ENCODE measurements around the gene PCBD2. TPM values are rescaled to one million over a fixed set of nuclear protein-coding genes. Genes with fewer than 3 reads are reported as not detected.
A peak's percentile ranks its signal among the peaks of the same experiment; 100 is the strongest.
"Not testable (repeated sequence)": the region's sequence is repeated elsewhere in the genome, so short reads cannot be mapped to it uniquely, and the experiment has no call there.

PCBD2 gene
- total RNA-seq, 1 donor from 2014 or later, result 25.1 TPM

DNA sequence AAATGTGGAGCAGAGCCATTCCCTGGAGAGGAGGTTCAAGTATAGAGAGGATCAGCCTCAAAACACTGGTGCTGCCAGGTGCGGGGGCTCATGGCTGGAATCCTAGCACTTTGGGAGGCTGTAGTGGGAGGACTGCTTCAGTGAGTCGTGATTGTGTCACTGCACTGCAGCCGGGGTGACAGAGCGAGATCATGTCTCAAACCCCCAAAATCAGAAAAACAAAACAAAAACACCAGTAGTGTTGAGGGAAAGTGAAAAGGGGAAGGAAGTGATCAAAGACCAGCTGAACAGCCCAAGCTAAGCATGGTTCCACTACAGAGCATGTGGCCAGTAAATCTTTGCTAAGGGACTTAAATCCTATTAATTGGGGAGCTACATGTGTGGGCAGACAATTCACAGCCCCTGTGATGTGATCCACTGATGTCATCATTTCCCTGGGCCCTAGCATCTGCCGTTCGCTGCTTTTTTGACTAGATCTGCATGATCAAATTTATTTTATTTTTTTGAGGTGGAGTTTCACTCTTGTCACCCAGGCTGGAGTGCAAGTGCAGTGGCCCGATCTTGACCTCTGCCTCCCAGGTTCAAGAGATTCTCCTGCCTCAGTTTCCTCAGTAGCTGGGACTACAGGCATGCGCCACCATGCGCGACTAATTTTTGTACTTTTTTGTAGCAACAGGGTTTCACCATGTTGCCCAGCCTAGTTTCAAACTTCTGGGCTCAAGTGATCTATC lies 2.7 kb upstream of the PCBD2 start:
- DNase-seq (no peak), ATAC-seq (no peak)
- intact Hi-C loops (cut with micrococcal nuclease), result no loop called here

GRCh38 chr5:134905246-134905996 lies 490 bp downstream of the PCBD2 start:
- DNase-seq (no peak), ATAC-seq (peak; percentile 65)
- intact Hi-C loops (cut with micrococcal nuclease), result no loop called here

- intact Hi-C loops (cut with micrococcal nuclease), result no loop called here
- DNase-seq (no peak), ATAC-seq (no peak)
Observed at GRCh38 chr5:134906811-134907210, 1.9 kb downstream of the PCBD2 start.

DNA sequence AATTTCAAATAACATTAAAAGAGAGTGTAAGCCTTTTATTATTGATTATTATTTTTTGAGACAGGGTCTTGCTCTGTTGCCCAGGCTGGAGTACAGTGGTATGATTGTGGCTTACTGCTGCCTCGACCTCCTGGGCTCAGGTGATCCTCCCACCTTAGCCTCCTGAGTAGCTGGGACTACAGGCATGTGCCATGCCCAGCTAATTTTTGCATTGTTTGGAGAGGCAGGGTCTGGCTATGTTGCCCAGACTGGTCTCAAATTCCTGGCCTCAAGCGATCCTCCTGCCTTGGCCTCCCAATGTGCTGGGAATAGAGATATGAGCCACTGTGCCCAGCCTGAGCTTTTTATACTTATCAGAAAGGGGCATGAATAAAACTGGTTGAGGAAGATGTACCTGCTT lies 5.8 kb downstream of the PCBD2 start:
- intact Hi-C loops (cut with micrococcal nuclease); ATAC-seq; DNase-seq: not testable (repeated sequence)

DNA sequence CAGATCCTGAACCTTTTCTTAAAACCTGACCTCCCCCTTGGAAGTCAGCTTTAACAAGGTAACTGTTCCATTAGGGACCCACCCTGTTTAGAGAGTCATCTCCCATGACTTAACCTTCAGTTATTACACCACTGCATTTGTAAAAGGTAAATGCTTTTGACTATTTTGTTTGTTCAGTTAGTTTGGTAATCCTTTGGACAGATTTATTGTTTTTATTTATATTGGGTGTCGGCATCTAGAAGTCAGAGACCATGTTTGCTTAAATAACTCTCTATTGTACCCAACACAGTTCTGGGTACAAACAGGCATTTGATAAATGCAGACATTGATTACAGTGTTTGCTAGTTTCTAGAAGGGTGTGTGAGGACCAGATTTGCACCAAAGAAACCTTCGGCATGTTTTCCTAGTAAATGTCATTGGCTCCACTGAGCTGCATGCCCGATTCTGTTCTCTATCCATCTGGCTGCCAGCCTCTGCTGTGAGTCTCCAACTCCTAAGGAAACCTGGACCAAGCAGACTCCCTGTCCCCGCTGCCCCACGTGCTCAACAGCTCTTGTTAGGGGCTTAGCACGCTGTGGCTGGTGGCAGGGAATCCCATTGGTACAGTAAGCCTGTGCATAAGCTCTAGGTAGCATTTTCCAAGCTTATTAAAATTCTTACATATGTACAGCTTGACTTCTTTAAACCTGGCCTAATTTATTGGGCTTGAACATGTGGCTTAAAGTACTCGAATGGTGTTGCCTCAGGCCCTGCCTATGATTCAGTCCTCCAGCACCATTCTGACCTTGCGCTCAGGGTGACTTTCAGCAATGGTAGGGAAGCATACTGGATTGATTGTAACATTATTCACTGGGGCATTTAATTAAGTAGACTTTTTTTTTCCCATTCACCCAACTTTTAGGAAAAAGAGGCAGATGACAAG lies 6.6 kb downstream of the PCBD2 start:
- no peak for DNase-seq
- intact Hi-C loops (cut with micrococcal nuclease), result no loop called here
- ATAC-seq, result no peak

DNA sequence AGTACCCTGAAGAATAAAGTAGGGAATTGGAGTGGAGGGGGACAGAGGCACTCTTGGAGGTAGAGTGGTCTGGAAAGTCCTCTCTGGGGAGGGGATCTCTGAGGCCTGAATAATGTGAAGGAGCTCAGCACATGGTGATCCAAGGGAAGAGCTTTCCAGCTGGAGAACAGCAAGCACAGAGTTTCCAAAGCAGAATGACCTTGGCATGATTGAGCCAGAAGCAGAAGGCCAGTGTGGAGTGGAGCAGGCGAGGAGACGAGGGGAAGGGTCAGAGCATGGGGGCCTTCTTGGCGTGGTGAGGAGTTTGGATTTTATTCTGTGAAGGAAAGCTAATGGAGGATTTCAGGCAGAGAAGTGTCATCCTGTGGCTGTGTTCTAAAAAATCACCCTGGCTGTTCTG lies 8.3 kb downstream of the PCBD2 start:
- ATAC-seq, result peak; percentile 70
- intact Hi-C loops (cut with micrococcal nuclease), result no loop called here
- DNase-seq, result no peak

- no peak for ATAC-seq
- intact Hi-C loops (cut with micrococcal nuclease), result no loop called here
Observed at GRCh38 chr5:134913795-134914194, 8.9 kb downstream of the PCBD2 start.

DNA sequence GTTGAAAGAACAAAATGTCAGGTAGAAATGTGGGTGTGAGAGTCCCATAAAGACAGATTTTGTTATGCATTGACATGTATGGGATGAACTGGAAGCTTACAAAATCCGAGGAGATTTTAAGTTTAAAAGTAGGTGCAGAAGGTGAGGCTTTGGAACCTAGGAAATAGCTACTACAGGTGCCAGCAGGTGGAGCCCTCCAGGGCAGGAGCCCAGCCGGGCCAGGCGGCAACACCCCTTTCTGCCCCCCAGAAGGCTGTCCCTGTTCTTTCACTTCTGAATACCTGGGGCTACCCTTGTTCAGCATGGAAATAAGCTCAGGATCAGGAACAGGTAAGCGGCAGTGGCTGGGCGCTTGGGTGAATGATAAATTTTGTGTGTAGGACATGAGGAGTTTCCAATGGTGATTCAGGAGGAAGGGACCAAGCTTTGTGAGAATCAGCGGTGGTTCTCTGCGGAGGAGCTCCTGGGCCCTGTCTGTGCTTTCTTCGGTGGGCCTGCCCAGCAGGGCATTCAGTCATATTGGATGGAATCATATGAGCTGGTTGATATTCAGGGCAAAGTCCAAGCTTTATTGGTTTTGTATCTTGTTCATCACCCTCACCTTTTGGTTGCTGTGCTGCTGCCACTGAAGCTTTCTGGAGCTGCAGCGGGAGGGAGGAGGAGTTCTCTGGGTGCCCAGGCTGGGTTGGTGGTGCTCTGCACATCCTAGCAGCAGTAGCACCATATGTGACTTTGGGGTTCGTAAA lies 12.3 kb downstream of the PCBD2 start:
- ATAC-seq, result no peak
- intact Hi-C loops (cut with micrococcal nuclease), result no loop called here
- DNase-seq, result no peak

More at GRCh38 chr5:134913795-134914194, 8.9 kb downstream of the PCBD2 start:
- no peak for DNase-seq

DNA sequence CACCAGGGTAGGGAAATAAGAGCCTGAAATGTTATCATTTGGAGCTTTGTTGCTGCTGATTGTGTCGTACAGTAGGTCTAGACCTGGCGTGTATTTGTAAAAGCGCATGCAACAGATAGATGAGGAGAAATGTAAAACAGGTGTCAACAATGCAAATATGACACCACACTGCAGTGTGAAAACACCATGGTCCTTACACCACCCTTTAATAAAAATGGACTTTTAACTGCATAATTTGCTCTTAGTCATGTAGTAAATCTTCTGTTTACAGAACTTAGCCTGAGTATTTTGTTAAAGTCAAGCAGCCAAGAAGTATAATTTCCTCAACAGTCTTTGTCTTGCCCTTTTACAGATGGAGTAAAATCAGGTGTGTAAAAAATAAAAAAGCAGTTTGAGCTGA lies 13.9 kb downstream of the PCBD2 start:
- DNase-seq (no peak), ATAC-seq (no peak)
- intact Hi-C loops (cut with micrococcal nuclease), result no loop called here

DNA sequence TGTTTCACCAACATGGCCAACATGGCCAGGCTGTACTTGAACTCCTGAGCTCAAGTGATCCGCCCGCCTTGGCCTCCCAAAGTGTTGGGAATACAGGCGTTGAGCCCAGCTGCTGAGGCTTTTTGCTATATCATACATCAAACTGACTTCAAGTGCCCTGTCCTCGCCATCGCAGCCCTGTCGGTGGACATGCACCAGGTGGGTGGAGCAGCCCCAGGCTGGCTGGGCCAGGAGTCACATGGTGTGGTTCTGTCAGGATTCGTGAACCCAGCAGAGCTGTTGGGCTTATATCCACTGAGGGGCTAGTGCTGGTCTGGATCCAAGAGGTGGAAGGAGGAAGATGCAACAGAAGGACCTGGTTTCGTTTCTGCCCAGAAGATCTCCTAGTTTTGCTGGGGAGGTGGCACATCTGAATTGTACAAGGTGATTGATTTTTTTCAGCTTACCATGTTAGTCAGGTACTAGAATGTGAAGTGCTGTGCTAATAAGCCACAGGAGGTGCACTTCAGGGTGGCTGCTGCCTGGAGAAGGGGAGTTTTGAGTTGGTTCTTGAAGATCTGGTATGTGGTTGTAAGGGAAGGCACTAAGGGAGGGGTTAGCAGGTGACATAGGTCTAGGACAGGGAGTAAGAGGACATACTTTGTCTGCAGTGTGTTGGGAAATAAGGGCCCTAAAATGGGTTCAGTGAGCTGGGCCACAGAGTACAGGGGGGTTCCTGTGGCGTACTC lies 16.1 kb downstream of the PCBD2 start:
- intact Hi-C loops (cut with micrococcal nuclease), result no loop called here
- no peak for ATAC-seq

GRCh38 chr5:134932508-134932907 lies 27.6 kb downstream of the PCBD2 start:
- intact Hi-C loops (cut with micrococcal nuclease), result no loop called here
- no peak for ATAC-seq
- DNase-seq, result no peak

More for the DNA sequence above, 16.1 kb downstream of the PCBD2 start:
- DNase-seq, result no peak

- intact Hi-C loops (cut with micrococcal nuclease), result no loop called here
- DNase-seq (no peak), ATAC-seq (no peak)
Observed at GRCh38 chr5:134934202-134934601, 29.3 kb downstream of the PCBD2 start.

DNA sequence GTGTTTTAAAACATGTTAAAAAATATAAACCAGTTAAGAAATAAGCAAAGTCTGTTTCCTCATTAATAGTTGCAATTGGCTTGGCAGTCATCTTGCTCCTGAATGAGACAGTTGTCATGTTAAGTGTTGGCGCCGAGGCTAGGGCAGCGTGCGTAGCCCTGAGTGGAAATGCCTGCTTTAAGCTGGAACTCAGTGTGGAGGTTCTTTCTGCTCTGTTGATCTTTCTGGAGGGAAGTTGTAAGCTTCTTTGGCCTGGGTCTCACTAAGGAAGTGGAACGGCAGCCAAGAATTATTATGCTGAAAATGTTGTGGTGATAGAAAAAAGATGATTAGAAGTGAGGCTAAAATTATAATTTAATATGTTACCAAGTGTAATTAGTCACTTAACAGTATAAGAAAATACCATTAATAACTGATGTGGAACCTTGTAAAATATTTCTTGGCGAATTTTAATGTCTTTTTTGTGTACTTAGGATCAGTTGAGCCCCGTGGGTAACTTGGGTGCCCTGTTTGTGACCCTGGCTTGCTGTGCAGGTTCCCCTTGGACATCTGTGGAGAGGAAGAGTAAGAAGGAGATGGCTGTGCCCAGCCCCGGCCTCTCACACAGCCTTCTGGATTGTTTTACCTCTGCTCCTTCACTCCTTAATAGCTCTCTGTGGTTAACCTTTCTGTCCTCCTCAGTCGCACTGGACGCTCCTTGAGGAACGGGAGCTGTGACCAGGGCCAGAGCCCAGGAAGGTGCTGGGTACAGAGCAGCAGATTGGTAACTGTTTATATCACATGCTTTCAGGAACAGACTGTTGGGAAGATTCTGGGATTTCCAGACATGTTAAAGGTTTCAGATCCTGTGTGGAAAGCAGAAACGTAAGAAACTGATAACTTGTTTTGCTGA lies 31.0 kb downstream of the PCBD2 start:
- intact Hi-C loops (cut with micrococcal nuclease), result no loop called here
- DNase-seq (no peak), ATAC-seq (no peak)

DNA sequence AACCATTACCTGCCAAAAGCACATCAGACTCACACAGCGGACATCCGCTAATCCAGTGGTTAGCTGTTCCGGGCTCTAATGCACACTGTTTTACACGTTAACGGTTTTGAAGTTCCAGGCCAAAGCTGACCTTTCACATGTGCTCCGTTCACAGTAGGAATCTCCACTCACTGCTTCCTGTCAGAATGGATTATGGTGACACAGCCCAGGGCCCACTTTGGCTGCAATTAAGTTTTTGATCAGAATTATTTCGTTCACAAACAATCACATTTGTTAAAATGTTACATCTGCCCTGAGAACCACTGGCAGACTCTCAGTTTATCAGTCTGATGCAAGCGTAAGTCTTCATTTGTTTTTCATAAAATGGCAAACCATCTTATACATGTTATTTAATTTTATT lies 32.6 kb downstream of the PCBD2 start:
- intact Hi-C loops (cut with micrococcal nuclease), result no loop called here
- DNase-seq, result no peak
- ATAC-seq, result no peak

DNA sequence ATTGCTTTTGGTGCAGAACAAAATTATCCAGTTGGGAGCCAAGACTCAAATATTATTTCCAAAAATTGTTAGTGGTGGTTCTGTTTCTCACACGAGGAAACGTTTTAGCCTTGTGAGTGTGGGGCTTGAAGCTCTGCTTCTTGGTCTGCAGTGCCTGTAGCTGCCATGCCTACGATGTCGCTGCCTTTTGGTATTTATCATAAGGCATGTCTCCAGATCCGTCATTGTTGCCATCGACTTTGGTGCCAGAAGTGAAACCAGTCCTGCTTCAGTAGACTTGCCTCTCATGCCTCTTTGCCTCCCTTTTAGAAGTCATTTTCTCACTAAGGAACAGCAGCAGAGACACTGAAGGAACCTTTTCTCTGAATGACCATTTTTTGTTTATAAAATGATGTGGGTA lies 33.1 kb downstream of the PCBD2 start:
- DNase-seq (no peak), ATAC-seq (no peak)
- intact Hi-C loops (cut with micrococcal nuclease), result no loop called here

DNA sequence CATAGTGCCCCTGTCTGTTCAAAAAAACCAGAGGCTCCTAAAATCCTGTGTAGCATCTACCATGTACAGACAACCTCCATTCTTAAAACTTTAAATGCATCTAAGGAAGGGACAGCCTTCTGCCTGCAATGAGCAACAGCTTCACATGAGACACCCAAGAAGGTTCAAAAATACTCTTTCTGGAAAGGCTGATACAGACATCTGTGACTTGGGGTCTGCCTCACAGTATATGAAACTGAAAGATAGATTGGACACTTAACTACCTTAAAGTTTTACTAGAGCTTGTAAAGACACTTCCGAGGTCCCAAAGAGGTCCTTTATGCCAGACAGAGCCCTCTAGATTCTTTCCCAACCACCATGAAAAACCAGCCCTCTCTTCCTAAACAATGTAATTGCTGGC lies 34.6 kb downstream of the PCBD2 start:
- no peak for ATAC-seq
- intact Hi-C loops (cut with micrococcal nuclease), result no loop called here
- DNase-seq, result no peak

DNA sequence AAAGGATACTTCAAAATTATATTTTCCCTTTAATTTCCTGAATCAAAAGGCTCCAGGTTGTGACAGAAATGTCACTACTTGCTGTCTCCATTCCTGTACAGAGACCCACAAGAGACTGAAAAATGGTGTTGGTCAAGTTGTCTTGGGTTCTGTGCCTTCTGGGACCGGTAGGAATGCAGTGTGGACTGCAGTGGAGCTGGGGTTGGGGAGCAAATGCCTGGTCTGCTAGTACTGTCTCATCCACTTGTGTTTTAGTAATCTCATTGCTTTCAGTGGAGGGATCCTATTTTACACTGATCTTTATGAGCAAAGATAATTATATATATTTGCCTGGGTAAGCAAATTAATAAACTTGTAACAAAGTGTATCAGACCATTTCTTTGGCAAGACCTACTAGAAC lies 38.6 kb downstream of the PCBD2 start:
- DNase-seq, result no peak
- intact Hi-C loops (cut with micrococcal nuclease), result no loop called here
- no peak for ATAC-seq

DNA sequence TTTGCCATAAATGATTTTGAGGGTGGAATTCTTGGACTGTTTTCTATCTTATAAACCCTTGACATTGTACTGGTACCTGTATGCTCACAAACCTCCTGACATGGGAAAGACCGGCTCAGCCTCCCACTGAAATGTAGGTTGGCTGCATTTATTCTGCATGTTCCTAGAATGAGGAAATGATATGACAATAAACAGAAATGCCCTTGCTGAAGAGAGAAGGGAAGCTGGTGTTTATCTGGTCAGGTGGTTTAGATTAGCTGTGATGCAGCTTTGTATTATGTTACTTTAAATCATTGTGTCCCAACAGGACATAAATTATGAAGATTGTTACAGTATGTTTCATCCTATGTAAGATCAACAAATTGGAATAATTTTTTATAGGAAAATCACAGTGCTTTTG lies 39.7 kb downstream of the PCBD2 start:
- intact Hi-C loops (cut with micrococcal nuclease), result no loop called here
- DNase-seq (no peak), ATAC-seq (no peak)
